HFF-Myc (cell line): ENCODE results near the gene NMT1.
A peak's percentile ranks its signal among the peaks of the same experiment; 100 is the strongest.

Experiments
- DNase-seq: peaks from one replicate; pipeline ENCODE4 v3.0.0-alpha.2; 2011; ENCODE audit warnings: low read depth; ENCODE audit errors: extremely low read depth
- H3K4me3 ChIP-seq: replicated peaks from 2 replicates; pipeline ENCODE4 v1.5.1; 2011; ENCODE audit warnings: low read depth, mild to moderate bottlenecking, control low read depth, low read length
- CTCF ChIP-seq: IDR thresholded peaks from 2 replicates; pipeline ENCODE4 v1.5.1; 2012; ENCODE audit warnings: mild to moderate bottlenecking, low read depth, low read length, control low read depth; ENCODE audit errors: missing control alignments

The NMT1 gene

GRCh38 chr17:45146890-45147580 is 85.9 kb downstream of the NMT1 start:
- no peak for TF ChIP-seq CTCF
- no peak for DNase-seq
- H3K4me3 ChIP-seq = peak overlapping the region; percentile 63

- no peak for TF ChIP-seq CTCF
- H3K4me3 ChIP-seq = peak overlapping the region; percentile 63
- DNase-seq = peak; percentile 91
Measured at GRCh38 chr17:45147581-45148182, 86.6 kb downstream of the NMT1 start.

- no peak for TF ChIP-seq CTCF
- peak within 1 kb of the TSS; percentile 89 for H3K4me3 ChIP-seq
Measured at GRCh38 chr17:45148183-45149036, 87.3 kb downstream of the NMT1 start, which contains the start of gene HEXIM1. TSS of gene HEXIM1 (plus strand) at chr17:45148475. CDS start at chr17:45149191, 716 bp downstream.

GRCh38 chr17:45149037-45149668 is 88.0 kb downstream of the NMT1 start:
- peak; percentile 88 for TF ChIP-seq CTCF
- DNase-seq = no peak
- H3K4me3 ChIP-seq = peak overlapping the region; percentile 89

More at GRCh38 chr17:45148183-45149036, 87.3 kb downstream of the NMT1 start, which contains the start of gene HEXIM1:
- peak; percentile 97 for DNase-seq

- H3K4me3 ChIP-seq = peak overlapping the region; percentile 89
- no peak for DNase-seq
- TF ChIP-seq CTCF = no peak
Measured at GRCh38 chr17:45149669-45150664, 88.8 kb downstream of the NMT1 start.
